Stimulated activated naive CD4-positive, alpha-beta T cell (primary cell): Measurements from ENCODE around the gene TSPAN18.
A peak's percentile ranks its signal among the peaks of the same experiment; 100 is the strongest.

Experiments
- DNase-seq, 6 experiments: peaks; one replicate each; lab custom pipeline; 2025; lab: John Stamatoyannopoulos, UW

The TSPAN18 gene

DNA sequence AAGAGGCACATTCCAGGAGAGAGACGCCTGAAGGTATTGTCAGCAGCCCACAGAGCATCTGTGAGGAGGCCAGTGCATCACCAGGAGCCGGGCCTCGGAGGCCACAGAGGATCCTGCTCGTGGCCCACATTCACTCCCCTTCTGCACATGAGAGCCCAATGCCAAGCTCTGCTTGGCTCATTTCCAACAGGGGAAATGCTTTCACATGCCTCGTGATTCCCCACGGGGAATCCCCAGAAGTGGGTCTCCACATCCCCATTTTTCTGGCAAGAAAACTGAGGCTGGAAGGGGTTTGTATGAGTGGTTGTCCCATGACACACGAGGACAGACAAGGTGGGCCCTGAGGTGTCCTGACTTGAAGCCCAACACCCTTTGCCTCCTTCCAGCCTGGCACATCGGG is 189.6 kb downstream of the TSPAN18 start:
- DNase-seq: no peak

DNA sequence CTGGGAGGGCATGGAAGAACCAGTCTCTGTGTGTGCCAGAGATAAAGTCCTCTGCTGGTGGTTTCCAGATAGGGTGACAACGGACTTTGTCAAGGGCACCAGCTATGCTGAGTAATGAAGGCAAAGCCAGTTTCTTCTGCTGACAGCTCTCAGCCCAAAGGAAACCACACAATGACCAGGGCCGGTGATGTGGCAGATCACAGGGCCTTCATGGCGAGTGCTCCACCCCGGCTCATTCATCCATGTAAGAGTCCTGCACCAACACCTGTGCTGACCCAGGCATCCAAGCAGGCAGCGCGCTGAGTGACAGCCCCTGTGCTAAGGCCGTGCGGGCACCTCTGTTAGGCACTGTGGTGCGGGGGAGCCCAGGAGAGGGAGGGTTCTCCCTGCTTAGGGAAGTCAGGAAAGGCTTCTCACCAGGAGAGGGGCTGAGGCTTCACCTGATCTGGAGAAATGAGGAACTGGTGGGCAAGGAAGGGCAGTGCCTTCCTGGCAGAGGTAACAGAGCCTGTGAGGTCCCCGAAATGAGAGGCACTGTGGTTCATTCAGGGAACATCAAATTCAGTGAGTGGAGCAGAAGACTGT is 190.1 kb downstream of the TSPAN18 start:
- no peak for DNase-seq

DNA sequence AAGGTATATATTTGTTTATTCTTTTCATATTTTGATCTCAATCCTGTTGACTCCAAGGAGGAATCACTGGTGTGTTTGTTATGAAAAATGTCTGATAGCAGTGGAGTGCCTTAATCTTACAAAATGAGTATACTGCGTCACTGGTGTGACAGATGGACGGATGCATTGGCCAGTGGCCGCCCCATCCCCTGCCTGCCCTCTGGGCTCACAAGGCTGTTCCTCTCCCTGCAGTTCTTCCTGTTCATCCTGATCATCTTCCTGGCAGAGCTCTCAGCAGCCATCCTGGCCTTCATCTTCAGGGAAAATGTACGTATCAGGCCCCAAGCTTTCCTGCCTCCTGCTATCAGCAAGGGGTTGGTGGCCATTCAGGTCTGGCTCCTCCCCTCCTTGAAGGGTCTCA is 191.0 kb downstream of the TSPAN18 start:
- no peak for DNase-seq

DNA sequence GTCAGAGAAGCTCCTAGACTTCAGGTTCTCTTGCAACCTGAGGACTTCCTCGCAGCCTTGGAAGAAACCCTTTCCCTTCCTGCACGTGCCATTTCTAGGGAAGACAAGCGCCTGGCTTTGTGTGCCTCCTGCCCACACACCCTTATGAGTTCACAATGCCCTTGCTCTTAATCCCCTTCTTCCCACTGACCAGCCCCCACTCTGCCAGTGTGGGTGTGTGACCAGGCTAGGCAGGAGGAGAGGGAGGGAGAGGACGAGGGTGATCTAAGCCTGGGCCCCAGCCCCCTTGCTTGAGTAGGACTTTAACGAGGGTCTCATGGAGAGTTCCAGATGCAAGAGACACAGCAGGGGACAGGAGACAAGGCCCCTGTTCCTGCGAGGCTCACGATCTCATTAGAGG is 193.7 kb downstream of the TSPAN18 start:
- DNase-seq: no peak

DNA sequence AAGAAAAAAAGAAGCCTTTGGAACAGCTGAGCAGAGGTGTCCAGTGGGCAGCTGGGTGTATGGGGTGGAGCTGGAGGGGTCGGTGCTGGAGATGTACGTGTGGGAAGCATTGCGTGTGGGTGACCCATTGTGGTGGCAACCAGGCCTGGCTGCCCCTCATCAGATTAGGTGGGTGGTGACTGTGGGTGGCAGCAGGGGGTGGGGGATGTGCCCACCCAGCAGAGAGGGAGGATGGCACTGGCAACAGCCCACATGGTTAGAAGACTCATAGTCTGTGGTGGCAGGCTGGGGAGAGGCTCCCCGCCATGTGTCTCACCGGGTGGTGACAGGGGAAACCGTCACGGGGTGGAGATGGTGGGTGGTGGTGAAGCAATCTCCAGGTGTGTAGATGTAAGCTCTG is 196.4 kb downstream of the TSPAN18 start:
- no peak for DNase-seq

DNA sequence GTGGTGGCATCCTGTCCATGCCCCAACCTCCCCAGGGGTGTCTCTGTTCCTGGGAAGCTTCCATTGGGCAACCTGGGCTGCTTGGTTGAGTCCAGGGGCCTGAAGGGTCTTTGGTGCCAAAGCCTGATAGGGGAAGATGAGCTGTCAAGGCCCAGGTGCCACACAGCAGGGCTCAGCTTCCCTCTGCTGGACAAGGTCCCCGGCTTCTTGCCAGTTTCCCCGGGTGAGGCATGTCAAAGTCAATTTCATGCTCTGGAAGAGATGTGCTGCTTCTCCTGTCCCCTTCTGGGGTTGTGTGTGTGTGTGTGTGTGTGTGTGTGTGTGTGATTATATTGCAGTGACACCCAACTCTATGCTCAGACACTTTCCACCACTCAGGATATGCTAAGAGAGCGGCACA is 197.0 kb downstream of the TSPAN18 start:
- DNase-seq: no peak

DNA sequence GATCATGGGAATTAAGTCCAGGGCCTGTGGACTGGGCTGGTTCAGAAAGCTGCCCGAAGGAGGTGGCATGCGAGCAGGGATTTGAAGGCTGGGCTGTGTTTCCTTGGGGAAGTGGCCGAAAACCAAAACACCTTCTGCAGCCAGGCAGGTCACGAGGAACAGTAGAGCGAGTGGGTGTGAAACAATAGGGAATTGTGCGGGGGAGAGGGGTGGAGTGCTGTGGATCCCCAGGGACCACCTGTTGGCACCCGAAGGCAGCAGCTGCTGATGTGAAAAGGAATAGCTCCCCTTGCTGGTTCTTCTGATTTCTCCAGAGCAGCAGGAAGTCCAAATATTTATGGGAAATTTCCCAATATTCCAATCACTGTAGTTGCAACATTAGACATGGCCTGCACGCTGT is 199.3 kb downstream of the TSPAN18 start:
- DNase-seq: no peak

DNA sequence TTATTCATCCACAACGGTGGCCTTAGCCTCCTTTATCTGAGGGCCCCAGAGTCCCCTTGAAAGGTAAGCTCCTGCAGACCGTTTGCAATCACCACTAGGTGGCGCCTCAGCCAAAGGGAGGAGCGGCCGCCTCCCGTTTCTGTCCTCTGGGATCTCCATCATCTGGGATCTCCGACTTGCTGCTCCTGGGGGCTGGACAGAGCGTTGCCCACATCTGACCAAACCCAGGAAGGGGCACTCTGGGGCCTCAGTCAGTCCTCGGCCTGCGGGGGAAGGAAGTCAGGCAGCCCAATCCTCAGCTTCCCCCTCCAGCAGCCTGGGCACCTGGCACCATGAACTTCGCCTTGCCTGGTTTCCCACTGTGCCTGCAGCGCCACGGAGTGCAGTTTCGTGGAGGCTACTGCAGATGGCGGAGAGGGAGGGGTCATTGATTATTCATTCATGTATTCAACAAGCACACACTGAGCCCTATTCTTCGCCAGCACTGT is 200.5 kb downstream of the TSPAN18 start:
- DNase-seq: peak; percentile 12 to 56 (median 28)

DNA sequence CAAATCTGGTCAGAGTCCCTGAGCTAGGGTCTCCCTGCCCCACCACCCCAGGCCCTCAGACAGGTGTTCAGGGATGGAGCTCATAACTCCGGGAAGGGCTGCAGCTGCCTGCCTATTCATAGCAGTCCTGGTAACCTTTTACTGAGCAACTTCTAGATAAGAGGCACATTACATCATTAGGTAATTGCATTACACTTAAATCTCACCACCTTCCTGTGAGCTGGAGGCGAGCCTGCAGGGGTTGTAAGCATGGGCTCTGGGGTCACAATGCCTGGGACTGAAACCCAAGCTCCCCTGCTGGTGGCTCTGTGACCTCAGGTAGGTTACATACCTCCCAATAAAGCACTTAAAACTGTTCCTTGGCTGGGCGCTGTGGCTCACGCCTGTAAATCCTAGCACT is 201.4 kb downstream of the TSPAN18 start:
- no peak for DNase-seq

DNA sequence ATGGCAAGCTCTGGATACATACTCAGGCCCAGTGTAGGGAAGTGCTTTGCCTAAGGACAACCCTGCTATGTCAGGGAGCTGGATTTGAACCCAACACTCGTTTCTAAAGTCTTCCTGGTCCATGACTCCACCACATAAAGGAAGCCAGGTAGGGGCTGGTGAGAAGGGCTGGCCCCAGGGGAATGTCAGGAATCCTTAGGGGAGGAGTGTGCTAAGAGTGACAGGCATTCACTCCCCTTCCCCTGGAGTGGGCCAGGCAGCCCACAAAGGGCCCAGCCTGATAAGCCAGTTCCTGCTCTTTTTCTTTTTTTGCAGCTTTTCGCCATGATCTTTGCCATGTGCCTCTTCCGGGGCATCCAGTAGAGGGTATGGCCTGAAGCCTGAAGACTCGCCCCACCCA is 202.1 kb downstream of the TSPAN18 start:
- no peak for DNase-seq

DNA sequence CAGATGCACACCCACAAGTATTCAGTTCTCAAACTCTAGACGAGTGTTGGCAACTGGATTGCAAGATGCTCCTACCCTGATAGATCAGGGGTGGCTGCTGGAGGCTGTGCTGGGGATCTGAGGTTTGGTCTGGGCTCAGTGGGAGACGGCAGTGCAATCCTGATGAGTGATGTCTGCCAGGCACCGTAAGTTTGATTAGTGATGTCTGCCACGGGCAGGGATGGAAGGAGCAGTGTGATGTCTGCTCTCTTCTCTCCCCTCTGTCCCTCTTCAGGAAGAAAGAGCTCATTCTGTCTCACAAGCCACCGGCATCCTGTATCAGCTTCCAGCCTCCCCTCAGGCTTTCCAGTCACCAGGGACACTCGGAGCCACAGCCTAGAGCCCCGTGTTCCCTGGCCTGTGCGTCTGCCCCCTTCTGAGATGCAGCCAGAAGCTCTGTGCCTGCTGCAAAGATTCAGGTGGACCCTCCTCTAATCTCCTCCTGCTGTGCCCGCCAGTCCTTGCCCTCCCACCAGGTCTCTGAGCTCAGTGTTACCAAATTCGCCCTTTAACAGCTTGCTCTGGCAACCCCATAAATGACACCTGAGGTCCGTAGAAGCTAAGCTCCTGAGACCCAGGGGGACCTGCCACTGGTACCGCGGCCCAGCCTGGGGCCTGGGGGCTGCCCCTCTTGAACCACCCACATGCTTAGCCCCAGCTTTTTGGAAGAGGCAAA is 204.0 kb downstream of the TSPAN18 start:
- DNase-seq: no peak

DNA sequence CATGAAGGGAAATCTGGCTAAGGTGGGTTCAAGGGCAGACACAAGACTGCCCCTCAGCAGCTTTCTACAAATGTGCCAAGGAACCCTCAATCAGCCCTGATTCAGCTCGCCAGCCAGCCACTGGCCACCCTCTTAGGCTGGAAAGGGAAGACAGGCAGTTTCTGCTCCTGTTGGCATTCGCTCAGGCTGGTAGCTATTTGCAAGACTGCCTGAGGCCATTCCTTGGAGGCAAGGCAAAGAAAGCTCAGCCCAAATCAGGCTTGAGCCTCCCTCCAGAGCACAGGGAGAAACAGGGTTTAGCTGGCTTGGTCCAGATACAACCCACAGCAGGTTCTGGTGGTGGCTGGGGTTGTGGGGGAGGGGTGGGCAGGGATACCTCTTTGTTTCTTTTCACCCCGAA is 204.7 kb downstream of the TSPAN18 start:
- DNase-seq: no peak

DNA sequence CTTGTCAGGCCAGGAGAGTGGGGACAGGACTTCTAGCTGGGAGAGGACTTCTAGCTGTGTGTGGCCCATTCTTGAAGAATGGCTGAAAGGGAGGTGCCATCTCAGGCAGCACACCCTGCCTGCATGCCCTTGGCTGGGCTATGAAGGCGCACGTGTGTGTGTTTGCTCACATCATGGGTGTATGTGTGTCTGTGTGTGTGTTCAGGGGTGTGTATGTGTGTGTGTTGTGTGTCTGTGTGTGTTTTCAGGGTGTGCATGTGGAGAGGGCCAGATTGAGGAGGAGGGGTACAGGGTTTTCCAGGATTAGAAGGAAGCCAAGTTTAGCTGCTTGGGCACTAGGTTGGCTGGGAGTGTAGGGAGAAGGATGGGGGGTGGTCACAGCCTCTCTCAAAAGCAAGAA is 207.3 kb downstream of the TSPAN18 start:
- no peak for DNase-seq

DNA sequence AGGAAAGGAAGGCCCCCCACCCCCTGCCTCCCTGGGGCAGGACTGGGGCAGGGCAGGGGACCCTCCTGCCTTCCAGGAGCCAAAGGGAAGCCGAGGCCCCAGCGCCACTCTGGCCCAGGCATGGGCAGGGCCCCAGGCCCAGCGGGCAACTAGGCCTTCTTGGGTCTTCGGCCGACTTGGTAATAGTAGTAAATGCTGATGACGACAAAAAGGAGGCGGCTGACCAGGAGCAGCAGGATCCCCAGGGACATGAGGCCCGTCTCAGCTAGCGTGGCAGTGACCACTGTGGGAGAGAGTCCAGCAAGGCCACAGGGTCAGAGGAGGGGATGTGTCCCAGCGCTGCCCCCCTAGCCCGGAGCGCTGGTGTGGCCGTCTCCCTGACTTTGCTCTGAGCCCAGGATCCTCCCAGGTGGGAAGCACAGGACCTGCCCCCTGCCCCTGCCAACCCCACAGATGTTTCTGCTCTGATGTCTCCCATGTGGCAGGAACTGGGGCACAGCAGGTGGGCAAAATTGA is 208.0 kb downstream of the TSPAN18 start:
- no peak for DNase-seq

DNA sequence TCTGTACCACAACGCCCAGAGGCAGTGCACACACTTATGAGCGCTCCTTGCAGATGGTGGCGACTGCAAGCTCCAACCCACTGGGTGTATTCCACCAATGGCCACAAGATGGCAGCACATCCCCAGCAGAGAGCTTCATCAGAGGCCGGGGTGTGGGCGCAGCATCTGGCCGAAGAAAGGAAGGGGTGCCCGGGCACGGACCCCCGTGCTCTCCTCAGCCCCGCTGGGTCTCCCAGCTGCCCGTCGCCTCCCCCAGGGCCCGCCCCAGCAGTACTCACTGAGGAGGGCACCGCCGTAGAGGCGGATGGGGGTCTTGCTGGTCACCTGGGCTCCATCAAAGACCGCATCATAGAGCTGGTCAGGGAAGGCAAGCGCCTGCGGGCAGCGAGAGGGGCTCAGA is 209.8 kb downstream of the TSPAN18 start:
- DNase-seq: peak; percentile 19 to 85 (median 72)

DNA sequence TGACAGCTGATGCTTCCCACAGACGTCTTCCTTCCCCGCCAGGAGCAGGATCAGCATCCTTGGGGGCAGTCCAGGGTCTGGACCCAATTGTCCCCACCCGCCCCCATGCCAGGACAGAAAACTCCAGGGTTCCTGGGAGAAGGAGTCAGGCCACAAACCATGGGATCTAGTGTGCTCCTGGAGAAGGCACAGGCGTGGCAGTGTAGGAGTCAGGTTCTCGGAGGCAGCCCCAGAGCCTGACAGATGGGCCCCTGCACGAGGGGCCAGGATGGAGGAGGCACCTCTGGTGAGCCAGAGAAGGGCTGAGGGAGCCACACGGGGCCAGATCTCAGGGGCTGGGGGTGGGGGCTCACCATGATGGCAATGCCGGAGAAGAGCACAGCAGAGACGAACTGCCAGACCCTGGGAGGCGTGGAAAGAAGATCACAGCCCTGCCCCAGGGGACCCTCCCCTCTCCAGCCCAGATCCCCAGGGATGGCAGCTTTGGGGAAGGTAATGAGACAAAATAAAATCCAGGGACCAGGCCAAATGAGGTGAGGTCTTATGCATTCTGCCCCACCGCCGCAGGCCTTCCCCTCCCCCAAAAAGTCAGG is 210.3 kb downstream of the TSPAN18 start:
- no peak for DNase-seq

DNA sequence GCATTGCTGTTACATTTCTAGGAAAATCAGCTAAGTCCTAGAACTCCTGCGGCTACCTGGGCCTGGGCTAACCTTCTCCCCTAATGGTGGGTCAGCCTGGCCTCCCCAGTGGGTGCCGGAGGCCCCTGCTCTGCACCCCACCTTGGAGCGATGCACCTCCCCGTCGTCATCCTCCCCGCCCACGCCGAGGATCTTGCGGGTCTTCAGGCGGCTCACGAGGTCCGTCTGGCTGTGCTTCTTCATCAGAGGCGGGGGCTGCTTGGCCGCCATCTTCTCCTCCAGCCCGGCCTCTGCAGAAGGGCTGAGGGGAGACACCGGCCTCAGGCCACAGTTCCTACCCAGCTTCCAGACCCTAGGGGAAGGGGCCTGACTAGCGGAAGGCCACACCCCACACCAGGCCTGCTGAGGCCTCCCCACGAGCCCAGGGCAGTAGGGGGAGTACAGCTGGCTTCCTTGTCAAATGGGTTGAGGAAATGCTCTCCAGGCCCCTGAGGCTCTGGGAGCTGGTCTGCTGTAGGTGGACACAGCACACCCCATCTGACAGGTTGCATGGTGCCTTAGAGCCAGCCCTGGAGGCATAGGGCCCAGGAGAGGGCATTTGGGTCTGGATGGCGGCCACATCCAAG is 211.4 kb downstream of the TSPAN18 start:
- no peak for DNase-seq

DNA sequence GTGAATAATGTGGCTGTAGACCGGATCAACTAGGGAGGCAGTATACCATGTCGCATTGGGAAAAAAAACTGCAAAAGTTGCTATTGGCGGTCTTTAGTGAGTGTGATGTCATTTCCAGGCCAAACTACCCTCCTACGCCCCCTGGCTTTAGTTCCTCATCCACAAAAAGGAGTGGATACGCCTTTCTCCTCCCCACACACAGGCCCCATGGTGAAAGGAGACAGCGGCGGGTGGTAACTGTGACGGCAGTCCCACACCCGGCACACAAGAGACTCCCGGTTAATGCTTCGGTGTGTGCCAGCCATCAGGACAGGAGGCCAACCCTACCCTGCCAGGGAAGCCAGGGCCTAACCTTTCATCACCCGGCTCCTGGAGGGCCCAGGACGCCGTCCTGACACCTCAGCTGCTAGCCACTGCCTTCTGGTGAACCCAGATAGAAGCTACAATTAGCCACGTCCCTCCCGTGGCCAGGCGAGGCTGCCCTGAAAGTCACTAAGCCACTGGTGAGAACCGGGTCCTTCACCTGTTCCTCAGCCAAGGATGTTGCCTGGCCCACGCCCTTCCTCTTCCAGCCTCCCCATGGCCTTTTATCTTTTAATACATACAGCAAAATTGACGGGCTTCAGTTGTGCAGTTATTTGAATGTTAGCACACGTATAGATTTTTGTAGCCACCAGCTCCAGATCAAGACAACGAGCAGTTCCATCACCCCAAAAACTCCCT is 213.1 kb downstream of the TSPAN18 start:
- no peak for DNase-seq

DNA sequence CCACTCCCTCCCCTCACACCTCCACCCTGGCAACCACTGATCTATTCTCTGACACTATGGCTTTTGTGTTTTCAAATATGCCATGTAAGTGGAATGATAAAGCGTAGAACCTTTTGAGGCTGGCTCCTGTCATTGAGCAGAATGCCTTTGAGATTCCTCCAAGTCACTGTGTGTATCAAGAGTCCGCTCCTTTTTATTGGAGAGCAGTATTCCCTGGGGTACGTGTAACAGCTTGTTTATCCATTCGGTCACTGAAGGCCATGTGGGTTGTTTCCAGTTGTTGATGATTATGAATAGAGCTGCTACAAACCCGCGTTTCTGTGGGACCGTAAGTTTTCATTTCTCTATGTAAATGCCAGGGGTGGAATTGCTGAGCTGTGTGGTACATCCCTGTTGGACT is 213.6 kb downstream of the TSPAN18 start:
- no peak for DNase-seq

DNA sequence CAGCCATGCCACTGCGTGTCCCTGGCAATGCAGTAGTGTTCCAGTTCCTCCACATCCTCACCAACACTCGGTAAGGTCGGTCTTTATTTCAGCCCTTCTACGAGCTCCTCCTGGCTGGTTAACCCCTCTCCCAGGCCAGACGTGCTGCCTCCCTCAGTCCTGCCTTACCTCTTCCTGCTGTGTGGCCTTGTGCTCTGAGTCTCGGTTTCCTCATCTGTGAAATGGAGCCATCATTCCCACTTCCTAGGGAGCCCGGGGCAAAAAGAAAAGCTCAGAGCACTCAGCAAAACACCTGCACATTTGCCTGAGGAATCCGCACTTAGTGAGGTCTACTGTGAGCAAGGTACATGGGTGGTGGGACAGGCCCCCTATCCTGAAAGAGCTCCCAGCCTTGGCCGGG is 214.1 kb downstream of the TSPAN18 start:
- DNase-seq: no peak

DNA sequence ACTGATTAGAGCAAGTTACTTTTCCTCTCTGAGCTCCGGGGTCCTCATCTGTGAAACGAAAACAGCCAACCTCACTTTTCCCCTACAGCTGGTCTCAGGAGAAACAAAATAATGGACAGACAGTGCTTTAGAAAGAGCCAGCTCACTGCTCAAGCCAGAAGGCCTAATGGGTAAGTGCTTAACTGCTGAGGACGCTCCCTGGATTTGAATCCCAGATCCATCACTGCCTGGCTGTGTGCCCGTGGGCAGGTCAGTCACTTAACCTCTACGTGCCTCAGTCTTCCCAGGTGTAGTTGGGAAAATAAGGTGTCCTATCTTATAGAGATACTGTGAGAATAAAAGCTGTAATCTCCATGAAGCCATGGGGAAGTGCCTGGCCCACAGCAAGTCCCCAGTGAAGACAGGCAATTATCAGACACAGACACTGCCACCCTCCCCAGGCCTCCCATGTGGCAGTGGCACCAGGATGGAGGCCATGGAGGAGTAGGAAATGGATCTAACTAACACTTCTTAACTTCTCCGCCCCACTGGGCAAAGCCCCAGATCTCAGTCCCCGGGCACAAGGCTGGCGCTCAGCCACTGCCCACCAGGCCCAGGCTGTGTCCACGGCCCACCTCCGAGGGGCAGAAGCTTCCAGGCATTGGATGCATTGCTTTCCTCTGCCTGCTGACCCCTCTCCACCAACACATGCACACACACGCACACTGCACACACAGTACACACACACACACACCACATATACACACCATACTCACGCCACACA is 214.7 kb downstream of the TSPAN18 start:
- DNase-seq: no peak
